PC-9 (cell line): ENCODE results near the gene CACNA1B.

Source experiments
- EZH2 ChIP-seq: fragments of 200-600 bp; sonication (generic); IDR thresholded peaks from 2 replicates; pipeline ENCODE4 v1.8.0; 2017; ENCODE audit warnings: antibody characterized with exemption, low read depth
- TF ChIP-seq, protein P1 (sequence below): fragments of 200-600 bp; sonication (generic); conservative IDR thresholded peaks from 2 replicates; pipeline ENCODE4 v1.6.1; 2017; ENCODE audit warnings: mixed run types, antibody characterized with exemption, mild to moderate bottlenecking, moderate library complexity

DNA sequence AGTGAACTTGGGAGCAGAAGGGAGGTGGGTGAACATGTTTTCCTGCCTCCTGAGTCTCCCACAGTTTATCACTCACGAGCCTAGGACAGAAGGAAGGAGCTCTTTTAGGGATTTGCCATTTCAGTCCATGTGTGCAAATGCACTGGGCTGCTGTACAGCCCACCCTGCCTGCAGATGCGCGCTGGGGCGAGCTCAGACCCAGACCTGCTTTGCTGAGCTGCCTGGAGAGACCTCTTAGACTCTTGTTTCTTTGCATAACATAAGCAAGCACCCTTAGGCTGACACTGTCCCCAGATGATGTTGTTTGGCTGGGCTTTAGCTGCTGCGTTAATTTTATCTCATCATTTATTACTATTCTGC, 199.0 kb downstream of the CACNA1B start:
- TF ChIP-seq, protein P1, sequence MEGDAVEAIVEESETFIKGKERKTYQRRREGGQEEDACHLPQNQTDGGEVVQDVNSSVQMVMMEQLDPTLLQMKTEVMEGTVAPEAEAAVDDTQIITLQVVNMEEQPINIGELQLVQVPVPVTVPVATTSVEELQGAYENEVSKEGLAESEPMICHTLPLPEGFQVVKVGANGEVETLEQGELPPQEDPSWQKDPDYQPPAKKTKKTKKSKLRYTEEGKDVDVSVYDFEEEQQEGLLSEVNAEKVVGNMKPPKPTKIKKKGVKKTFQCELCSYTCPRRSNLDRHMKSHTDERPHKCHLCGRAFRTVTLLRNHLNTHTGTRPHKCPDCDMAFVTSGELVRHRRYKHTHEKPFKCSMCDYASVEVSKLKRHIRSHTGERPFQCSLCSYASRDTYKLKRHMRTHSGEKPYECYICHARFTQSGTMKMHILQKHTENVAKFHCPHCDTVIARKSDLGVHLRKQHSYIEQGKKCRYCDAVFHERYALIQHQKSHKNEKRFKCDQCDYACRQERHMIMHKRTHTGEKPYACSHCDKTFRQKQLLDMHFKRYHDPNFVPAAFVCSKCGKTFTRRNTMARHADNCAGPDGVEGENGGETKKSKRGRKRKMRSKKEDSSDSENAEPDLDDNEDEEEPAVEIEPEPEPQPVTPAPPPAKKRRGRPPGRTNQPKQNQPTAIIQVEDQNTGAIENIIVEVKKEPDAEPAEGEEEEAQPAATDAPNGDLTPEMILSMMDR, result no peak
- TF ChIP-seq EZH2, result no peak
